ENCODE results near the gene IL18RAP.

The IL18RAP gene

DNA sequence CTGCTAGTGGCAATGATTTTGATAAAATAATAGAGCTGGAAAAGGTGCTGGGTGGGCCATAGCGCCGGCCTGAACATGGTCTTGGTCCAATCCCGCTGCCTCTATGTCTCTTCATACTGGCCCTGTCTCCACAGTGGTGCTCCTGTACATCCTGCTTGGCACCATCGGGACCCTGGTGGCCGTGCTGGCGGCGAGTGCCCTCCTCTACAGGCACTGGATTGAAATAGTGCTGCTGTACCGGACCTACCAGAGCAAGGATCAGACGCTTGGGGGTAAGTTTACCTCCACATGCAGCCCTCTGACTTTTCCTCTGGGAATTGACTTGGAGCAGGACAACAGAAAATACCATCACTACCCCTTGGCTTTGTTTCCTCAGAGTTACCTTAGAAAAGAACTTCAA lies 24.0 kb downstream of the IL18RAP start:
- TF ChIP-seq, protein P1, sequence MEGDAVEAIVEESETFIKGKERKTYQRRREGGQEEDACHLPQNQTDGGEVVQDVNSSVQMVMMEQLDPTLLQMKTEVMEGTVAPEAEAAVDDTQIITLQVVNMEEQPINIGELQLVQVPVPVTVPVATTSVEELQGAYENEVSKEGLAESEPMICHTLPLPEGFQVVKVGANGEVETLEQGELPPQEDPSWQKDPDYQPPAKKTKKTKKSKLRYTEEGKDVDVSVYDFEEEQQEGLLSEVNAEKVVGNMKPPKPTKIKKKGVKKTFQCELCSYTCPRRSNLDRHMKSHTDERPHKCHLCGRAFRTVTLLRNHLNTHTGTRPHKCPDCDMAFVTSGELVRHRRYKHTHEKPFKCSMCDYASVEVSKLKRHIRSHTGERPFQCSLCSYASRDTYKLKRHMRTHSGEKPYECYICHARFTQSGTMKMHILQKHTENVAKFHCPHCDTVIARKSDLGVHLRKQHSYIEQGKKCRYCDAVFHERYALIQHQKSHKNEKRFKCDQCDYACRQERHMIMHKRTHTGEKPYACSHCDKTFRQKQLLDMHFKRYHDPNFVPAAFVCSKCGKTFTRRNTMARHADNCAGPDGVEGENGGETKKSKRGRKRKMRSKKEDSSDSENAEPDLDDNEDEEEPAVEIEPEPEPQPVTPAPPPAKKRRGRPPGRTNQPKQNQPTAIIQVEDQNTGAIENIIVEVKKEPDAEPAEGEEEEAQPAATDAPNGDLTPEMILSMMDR (IDR thresholded peaks at IDR 0.05; ENCODE audit: control insufficient read depth, extremely low read depth, insufficient read depth) = no peak

DNA sequence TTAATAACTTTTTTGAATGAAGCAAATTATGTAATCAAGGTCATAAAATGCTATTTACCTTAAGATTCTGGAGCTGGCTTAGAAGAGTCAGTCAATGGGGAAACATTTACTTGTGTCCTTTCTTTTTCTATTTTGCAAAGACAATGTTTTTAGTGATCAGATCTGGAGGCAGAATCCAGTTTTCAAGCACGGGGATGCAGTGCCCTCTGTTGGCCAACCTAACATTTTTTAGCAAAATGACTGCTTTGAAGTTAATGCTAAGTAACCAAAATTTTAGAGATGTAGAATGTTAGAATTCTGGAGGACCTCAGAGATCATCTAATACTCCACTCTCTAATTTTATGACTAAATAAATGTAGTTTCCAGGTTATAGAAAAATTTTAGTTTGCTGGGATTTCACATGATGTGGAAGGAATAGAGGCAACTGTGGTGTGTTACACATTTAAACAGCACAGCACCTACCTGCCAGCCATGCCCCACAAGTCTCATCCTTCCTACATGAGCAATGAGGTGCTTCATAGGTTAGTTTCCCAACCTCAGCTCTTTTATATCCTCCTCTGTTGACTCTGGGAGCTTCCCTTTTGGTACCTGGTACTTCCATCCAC lies 26.5 kb downstream of the IL18RAP start:
- no peak for DNase-seq (ENCODE audit: low read depth)
- H3K4me3 ChIP-seq (ENCODE audit: low read depth, low read length) = no peak overlapping the region
- TF ChIP-seq, protein P1 (IDR thresholded peaks at IDR 0.05; ENCODE audit: control insufficient read depth, extremely low read depth, insufficient read depth) = peak; percentile 70

More for the DNA sequence above, 24.0 kb downstream of the IL18RAP start:
- no peak for DNase-seq (ENCODE audit: low read depth)
- no peak overlapping the region for H3K4me3 ChIP-seq (ENCODE audit: low read depth, low read length)

DNA sequence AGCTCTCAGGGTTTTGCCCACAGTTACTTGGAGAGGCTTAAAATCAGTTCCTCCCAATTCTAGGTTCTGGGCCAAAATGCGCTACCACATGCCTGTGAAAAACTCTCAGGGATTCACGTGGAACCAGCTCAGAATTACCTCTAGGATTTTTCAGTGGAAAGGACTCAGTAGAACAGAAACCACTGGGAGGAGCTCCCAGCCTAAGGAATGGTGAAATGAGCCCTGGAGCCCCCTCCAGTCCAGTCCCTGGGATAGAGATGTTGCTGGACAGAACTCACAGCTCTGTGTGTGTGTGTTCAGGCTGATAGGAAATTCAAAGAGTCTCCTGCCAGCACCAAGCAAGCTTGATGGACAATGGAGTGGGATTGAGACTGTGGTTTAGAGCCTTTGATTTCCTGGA lies 29.0 kb downstream of the IL18RAP start:
- H3K4me3 ChIP-seq (ENCODE audit: low read depth, low read length) = no peak overlapping the region
- TF ChIP-seq, protein P1 (IDR thresholded peaks at IDR 0.05; ENCODE audit: control insufficient read depth, extremely low read depth, insufficient read depth) = no peak
- no peak for DNase-seq (ENCODE audit: low read depth)

DNA sequence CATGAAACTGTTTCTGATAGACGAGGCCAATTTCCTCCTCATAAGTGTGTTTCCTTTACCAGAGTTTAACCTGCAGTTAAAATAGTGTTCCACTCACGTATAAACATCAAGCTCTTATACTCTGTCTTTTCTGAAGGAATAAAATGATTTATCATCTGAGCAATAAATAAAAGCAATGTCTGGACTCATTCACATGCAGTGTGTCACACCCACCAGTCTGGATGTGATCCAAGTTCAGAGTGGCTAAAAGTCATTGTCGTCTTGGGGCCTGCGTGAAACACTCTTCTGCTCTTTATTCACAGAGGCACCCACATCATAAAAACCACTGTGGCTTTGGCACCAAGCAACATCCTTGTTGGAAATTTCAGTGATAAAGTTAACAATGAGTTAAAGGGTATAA lies 30.5 kb downstream of the IL18RAP start:
- TF ChIP-seq, protein P1 (IDR thresholded peaks at IDR 0.05; ENCODE audit: control insufficient read depth, extremely low read depth, insufficient read depth) = no peak
- no peak overlapping the region for H3K4me3 ChIP-seq (ENCODE audit: low read depth, low read length)
- DNase-seq (ENCODE audit: low read depth) = no peak

DNA sequence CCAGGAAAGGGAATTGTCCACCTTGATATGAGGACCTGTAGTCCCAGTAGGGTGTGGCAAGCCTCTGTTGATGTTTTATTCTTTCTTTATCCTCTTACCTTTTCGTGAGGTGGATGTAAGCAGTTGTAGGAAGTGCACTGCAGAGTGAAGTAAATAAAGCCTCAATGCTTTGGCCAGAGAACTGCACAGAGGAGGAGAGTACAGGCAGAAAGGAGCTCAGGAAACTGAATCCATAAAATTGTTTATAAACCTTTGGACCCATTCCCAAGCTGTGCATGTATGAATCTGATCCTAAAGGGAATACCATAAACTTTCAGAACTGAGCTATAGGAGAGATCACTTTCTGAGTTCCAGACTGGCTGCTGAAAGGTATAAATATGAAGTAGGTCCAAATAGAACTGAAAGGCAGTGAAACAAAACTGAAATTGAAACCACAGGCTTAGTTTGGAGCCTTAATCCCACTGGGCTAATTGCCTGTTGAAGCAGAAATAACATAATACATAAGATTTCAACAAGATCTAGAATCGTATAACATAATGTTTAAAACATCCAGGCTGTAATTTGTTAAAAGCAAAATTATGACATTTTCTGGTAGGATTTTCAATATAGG lies 32.2 kb downstream of the IL18RAP start:
- H3K4me3 ChIP-seq (ENCODE audit: low read depth, low read length) = no peak overlapping the region
- TF ChIP-seq, protein P1 (IDR thresholded peaks at IDR 0.05; ENCODE audit: control insufficient read depth, extremely low read depth, insufficient read depth) = no peak
- no peak for DNase-seq (ENCODE audit: low read depth)

DNA sequence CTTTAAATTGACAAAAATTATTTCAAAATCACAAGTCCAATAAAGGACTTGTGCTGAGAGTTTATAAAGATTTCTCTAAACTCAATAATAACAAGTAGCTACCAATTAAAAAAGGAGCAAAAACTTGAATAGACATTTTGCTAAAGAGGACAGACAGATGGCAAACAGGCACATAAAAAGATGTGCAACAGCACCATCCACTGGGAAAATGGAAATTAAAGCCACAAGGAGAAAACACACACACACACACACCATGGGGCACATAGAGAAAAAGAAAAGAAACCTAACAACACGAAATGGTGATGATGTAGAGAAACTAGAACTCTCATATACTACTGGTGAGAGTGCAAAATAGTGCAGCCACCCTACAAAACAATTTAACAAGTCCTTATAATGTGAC lies 37.5 kb downstream of the IL18RAP start:
- H3K4me3 ChIP-seq (ENCODE audit: low read depth, low read length) = no peak overlapping the region
- no peak for DNase-seq (ENCODE audit: low read depth)
- TF ChIP-seq, protein P1 (IDR thresholded peaks at IDR 0.05; ENCODE audit: control insufficient read depth, extremely low read depth, insufficient read depth) = no peak

DNA sequence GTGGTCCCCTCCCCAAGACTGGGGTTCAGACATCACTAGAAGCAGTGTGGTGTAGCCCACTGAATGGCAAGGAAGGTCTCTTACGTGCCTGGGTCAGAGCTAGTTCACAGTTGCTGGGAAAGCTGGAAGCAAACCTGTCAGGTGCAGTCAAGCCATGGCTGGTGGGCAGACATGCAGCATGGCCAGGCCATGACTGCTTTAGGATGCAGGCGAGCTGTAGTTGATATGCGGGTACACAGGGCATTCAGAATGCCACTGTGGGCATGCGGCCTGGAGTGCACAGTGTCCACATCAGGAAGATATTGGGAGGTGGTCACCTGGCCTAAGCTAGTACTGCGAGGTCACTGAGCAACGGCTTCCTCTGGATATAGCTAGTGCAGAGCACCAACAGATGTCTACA lies 38.2 kb downstream of the IL18RAP start:
- no peak for DNase-seq (ENCODE audit: low read depth)
- H3K4me3 ChIP-seq (ENCODE audit: low read depth, low read length) = no peak overlapping the region
- TF ChIP-seq, protein P1 (IDR thresholded peaks at IDR 0.05; ENCODE audit: control insufficient read depth, extremely low read depth, insufficient read depth) = no peak
